NCI-H2227 treated with DMSO at 0.1 percent for 48 hours (cell line): ENCODE measurements around the gene PDIK1L.

Experiments used
- DNase-seq: peaks from one replicate; lab custom pipeline; 2025; lab: John Stamatoyannopoulos, UW

The PDIK1L gene

DNA sequence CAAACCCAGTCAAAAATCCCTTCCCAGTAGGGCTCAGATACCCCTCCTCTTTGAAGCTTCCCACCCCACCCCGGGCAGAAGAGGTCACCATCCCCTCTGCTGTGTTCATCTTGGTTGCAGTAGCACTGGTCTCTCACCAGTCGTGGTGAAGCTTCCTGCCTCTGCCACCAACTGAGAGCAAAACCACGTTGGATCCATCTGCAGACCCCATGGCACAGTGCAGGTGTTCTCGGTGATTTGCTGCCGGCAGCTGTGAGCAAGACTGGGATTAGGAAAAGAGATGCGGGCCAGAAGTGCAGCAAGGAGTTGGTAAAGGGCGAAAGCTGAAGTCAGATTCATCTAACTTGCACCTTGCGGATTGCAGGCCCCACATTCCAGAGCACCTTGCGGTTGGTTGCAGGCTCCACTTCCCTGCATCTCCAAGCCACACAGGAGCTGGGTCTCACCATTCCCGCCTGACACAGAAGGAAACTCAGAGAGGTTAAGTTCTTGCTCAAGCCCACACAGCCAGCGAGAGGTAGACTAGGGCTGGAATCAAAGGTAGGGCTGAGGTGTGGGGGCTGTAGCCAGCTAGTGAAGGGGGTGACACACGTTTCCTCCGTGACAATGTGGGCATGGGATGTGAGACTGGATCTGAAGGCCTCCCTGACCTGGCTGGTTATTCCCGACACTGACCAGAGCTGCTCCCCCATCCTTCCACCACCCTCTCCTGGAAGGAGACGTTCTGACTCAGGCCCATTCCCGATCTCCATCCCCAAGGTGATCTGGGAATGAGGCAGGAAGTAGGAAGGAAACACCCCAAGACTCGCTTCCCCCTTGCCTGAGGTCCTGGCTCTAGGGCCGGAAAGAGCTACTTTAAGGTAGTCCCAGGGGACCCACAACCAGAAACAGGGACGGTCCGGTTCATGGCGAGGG lies 44.0 kb downstream of the PDIK1L start:
- DNase-seq = no peak

DNA sequence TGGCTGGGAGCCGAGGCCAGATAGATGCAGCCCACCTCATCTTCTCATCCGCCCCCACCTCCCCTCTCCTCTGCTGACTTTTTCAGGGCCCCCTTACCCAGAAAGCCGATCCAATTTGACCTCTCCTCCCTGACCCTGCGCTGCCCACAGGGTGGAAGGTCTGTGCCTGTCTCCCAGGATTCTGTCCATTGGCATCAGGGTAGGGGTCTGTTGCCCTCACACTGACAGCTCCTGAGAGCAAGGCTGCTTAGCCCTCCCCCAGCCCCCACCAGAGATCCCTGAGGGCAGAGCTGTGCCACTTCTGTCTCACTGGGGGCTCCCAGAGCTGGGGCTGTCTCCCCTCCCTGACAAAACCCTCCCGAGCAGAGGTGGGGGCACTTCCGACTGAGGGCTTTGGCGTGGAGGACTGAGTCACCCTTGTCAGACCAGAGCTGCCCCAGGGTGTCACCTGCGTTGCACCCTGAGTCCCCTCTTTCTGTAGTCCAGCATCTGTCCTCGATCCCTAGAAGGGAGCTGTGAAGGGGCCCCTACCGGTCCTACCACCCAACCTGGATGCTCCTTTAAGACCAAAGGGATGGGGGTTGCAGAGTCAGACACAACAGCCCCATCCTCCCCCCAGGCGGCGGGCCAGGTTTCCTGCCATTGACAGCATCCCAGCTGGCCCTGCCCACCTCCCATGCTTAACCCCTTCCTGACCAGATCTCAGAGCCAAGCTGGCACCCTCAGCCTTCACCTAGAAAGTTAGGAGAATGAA lies 44.8 kb downstream of the PDIK1L start:
- no peak for DNase-seq

DNA sequence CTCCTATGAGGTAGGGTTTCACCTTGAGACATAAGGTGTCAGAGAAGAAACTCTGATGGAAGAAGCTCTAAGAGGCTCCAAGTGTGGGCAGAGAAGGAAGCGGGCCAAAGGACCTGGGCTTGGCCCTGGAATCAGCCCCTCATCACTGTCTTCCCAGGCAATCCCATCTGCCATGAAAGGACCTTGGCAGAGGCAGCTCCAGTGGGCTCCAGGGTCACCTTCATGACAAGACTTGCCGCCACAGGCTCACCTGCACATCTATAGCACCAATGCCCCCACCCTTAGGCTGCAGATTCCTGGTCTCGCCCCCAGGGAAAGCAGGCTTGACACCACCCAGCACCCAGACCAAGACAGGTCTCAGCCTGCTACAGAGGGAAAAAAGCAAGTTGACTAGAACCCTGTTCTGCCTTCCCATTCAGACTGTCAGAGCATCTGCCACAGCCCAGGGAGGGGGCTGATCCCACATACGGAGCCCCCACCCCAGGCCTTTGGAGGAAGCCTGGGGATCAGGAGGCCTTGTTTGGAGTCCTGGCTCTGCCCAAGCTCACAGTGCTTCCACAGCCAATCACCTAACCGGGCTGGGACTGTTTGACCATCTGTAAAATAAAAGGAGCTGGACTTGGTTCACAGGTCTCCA lies 46.8 kb downstream of the PDIK1L start:
- no peak for DNase-seq

DNA sequence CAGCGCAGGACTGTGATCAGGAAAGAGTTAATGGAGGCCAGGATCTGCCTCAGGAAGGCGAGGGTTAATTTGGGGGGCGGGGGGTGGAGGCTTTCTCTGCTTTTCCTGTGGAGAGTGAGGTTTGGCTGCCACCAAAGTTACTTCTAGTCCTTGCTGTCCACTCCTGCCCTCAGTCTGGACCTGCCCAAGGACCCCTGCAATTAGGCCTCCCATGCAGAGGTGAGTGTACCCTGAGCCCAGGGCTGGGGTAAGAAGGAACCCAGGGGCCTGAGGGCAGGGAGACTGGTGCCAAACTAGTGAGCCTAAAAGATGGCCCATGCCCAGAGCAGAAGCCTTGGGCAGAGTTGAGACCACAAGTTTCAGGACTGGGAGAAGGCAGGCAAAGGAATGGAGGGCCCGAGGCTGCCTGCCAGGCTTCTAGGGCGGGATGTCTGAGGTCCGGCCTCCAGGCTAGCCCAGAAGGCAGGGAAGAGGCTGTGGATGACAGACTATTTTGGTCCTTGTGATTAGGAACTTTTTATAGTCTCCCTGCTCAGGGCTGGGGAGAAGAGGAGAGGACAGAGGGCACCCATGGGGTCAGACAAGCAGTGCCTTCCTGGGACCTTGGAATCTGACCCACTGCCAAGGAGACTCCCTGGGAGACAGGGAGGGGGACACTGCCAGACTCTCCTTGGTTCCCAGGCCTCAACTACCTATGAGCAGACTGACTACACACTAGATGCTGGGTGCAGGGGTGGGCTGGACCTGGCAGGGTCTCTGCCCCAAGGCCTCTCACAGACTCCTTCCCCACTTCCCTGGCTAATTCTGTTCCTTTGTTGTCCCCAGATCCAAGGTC lies 47.5 kb downstream of the PDIK1L start, which contains the start of gene FAM110D:
Gene FAM110D, plus strand, starts transcription at position 172 of the 835 bp plus-strand sequence. CDS start 2,213 bp downstream, outside the sequence.
- no peak for DNase-seq

DNA sequence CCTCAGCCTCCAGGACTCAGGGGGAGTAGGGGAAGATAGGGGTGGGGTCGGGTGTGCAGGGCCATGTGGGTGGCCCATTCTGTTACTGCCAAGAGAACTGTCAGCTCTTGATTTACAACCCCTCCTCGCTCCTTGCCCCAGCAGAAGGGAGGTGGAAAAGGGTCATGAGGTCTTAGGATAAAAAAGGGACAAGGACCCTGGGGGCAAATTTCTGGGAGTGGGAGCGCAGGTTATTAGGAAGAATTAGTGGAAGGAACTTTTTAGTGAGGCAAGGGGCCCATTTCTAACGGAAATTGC lies 48.1 kb downstream of the PDIK1L start:
- DNase-seq = no peak

DNA sequence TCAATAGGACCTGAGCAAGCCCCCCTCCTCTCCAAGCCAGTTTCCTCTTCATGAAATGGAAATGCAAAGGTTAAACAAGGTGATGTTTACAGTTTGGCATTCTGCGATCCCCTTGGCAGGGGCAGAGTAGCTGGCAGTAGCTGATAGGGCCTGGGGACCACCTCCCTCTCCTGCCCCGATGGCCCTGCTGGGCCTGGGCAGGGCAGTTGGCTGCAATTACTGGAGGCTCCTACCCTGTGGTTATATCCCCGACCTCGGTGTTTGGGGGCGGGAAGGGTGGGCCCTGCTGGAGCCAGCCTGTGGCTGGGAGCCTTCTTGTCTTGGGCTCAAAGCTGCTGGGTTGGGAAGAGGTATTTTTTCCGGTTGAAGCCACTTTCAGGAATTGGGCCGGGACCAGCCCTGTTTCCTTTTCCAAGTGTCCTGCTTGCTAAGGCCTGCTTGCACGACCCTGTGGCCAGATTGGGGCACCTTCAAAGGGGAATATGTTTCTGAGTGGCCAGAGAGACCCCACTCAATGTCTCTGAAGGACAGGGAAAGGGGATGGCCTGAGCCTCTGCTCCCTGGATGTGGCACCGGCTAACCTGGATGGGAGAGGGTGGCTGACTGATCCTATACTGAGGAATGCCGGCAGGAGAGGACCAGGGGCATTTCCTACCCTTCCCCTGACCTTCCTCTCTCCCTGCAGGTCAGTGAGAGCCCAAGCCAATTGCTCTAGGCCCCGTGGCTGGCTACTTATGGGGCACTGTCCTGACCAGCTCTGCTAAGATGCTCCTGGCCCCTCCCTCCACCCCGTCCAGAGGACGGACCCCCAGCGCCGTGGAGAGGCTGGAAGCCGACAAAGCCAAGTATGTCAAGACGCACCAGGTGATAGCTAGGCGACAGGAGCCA lies 49.1 kb downstream of the PDIK1L start:
- peak; percentile 30 for DNase-seq

DNA sequence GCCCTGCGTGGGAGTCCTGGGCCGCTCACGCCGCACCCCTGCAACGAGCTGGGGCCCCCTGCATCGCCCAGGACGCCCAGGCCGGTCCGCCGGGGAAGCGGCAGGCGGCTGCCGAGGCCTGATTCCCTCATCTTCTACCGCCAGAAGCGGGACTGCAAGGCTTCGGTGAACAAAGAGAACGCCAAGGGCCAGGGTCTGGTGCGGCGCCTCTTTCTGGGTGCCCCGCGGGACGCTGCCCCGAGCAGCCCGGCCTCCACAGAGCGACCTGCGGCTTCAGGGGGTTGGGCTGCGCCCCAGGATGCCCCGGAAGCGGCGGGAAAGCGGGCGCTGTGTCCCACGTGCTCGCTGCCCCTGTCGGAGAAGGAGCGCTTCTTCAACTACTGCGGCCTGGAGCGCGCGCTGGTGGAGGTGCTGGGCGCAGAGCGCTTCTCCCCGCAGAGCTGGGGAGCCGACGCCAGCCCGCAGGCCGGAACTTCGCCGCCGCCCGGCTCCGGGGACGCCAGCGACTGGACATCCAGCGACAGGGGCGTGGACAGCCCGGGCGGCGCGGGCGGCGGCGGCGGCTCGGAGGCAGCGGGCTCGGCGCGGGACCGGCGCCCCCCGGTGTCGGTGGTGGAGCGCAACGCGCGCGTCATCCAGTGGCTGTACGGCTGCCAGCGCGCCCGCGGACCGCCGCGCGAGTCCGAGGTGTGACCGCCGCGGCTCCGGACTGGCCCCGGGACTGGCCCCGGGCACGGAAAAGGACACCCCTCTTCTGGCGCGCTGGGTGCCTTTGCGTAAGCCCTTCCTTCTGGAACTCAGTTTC lies 50.0 kb downstream of the PDIK1L start:
- DNase-seq = peak; percentile 73

DNA sequence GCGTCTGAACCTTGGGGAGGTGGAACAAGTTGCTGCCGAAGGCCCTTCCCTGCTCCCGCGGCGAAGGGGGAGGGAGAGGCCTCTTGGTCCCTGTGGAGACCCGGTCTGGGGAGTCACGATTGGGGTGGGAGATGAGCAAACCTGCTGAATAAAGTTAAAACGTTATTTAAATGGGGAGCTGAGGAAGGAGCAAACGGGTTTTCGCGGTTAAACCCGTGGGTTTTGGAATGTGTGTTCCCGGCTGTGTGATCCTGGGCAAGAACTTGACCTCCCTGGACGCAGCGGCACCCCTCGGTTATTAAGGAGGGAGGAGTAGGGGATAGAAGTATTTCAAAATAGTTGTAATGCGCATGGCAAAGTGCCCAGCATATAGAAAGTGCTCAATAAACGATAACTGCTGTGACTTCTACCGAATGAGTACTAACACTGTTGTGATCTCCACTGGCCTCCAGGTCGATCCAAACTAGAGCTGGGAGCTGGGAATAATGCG lies 50.6 kb downstream of the PDIK1L start:
- no peak for DNase-seq

DNA sequence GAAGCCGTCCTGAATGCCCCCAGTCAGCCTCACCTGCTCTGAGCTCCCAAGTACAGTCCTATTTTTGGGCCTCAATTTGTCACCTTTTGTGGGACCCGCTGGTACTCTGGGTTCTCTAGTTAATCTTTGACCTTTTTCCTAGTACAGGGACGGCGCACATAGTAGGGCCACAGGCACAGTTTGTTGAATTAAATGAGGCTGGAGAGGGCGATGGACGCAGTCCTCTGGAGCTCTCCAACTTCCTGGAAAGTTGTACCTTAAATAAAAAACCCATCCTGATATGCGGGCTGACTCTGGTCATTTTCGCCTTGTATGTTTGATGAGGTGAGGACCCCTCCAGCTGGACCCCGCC lies 52.0 kb downstream of the PDIK1L start:
- DNase-seq = no peak

DNA sequence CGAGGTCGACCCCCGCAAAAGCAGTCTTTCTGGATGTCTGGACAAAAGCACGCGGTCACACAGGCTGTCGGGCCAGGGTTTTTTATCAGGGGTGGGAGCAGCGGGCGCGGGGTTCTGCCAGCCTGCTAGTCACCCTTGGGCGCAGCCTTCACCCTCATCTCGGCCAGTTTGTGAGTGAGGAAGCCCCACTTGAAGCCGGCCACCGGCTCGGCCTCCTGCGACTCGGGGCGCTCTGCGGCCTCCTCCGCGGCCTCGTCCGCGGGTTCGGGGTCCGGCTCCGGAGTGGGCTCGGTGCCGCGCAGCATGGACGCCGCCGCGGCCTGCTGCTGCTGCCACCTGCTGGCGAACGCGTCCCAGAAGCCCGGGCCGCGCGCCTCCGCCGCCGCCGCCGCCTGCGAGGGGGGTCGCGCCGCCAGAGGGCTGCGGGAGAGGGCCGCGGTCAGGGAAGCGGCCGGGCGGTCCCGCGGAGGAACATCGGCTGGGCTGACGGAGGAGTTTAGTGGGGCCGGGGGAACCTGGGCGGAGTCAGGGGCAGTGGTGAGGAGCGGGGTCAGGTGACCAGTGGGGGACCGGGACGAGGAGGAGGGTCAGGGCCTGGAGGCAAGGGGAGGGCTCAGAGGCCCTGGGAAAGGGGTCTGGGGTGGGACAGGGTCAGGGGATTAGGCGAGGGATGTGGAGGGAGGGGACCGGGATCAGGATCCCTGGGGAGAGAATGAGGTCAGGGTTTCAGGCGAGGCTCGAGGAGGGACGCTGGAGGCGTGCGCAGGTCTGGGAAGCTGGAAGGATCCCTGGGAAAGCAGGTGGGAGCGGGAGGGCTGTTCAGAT lies 52.6 kb downstream of the PDIK1L start:
- no peak for DNase-seq

DNA sequence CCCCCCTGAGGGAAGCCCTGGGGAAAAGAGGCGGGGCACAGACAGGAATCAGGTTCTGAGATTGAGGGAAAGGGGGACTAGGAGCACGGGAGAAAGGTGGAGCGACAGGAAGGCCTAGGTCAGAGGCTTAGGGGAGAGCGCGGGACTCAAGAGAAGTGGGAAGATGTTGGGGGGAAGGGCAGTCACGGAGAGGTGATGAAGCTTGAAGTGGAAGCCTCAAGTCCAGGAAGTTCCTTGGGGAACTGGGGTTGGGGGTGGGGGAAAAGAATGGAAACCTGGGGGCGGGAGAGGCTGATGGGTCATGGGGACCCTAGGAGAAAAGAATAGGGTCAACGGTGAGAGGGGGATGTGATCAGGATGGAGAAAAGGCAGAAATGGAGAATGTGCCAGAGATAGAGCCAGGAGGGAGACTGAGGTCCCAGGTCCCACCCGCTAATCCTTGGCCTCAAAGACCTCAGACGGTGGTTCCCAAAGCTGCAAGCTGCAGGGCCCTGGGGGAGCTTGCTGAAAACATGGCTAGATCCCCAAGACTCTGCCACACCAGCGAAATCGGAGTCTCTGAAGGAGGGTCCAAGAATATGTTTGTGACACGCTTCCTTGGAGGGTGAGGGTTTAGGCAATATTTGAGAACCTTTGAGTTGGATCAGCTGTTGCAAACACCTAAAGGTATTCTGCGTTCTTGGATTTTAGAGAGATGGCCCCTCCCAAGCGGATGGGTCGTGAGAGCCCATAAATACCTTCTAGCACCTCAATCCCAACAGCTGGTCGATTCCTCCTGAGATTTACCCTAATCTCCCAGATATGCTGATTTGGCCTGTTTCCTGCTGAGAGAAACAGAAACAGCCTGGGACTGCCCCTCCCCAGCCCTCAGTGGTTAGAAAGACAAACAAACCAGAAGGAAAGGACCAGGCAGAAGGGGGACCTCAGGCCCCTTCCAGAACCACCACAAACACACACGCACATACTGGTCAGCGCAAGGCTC lies 53.5 kb downstream of the PDIK1L start:
- no peak for DNase-seq

DNA sequence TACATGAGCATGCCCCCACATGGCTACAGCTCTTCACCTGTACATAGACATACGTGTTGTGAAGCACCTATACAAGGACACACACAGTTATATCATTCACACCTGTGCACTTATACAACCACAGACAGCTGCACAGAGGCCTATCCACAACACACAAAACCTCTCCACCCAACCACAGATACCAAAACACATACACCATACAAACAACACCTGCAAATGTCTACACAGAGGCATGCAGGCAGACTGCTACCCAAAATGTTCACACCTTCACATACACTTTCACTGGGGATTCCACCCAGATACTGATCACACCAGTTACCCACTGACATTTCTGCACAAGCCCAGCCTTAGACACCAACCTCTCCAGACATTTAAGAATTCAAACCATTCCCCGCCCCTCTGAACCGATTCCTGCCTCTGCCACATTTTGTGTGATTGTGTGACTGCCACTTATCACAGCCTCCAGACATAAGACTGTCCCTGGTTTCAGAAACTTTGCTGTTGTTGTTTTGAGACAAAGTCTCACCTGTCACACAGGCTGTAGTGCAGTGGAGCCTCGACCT lies 55.2 kb downstream of the PDIK1L start:
- DNase-seq = no peak

DNA sequence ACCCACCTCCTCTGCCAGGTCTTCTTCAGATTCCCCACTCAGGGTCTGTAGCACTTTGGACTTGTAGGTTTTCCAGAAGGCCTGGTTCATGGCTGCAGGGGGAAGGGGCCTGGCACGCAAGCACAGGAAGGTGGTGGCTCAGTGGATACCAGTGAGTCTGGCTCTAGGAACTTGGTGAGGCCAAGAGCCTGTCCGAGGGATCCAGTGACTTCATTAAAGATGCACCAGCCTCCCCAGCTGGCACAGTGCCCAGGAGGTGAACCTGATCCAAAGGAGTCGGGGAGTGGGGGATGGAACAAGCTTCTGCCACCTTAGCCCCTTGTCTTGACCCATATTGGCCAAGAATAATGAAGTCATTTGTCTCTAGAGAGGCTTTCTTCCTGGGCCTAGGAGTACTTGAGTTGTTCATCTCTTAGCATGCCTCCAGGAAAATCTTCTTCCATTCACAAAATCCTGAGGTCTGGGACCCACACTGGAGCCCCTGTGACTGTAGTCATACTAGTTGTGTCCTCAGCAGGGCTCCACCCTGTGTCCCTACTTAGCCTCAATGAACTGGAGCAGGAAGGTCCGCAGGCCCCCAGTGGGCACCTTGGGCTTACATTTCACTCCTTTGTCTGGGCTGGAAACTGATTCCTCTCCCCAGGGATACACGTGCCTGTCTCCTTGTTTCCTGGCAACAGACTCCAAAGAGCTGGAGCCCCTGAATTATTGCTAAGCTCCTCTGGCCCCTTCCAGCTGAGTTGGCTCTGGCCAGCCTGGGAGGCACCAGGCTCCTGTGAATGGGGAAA lies 57.0 kb downstream of the PDIK1L start, which contains the start of gene C1orf232:
Gene C1orf232, minus strand, starts transcription at position 554 of the 788 bp plus-strand sequence. Its CDS starts 464 bp downstream, at position 90.
- DNase-seq = no peak

DNA sequence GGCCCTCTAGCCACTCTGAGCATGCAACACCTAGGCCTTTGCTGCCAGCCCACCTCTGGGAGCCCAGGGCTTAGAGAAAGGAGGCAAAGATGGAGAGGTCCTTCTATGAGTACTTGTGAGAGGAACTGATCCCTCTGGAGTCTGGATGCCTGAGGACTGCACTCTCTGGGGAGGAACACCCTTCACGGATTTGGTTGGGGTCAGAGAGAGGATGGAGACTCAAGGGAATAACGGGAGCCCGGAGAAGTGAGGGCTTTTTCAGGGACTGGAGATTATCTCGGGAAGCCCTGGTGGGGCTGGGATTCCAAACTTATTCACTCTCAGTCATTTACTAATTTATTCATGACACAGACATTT lies 57.6 kb downstream of the PDIK1L start:
- DNase-seq = no peak

DNA sequence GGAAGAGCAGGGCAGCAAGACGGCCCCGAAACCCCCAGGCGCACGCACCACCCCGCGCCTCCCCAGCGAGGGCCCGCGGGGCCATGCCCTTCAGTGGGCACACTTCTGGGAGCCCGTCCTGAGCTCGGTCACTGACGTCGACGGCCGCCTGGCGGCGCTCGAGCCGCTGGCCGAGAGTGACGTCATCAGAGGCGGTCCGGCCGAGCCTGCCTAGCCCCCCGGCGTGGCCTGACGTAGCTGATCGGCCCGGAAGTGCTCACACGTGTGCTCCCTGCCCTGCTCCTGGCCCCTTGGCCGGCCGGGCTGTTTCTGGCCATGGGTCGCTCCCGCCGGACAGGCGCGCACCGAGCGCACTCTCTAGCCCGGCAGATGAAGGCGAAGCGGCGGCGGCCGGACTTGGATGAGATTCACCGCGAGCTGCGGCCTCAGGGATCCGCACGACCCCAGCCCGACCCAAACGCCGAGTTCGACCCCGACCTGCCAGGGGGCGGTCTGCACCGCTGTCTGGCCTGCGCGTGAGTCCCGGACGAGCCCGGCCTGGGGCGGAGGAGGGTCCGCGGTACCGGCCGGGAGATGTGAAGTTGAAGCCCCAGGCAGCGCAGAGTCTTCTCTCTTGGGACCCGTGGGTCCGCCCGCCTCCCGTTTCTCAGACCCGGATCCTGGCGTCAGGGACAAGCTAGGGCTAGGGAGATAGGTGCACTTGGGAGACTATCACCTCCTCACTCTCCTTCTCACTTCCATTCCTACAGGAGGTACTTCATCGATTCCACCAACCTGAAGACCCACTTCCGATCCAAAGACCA lies 58.2 kb downstream of the PDIK1L start, which contains the start of gene ZNF593:
Gene ZNF593, plus strand, starts transcription at position 240 of the 803 bp plus-strand sequence. Its CDS starts 76 bp downstream, at position 316.
- peak; percentile 73 for DNase-seq

DNA sequence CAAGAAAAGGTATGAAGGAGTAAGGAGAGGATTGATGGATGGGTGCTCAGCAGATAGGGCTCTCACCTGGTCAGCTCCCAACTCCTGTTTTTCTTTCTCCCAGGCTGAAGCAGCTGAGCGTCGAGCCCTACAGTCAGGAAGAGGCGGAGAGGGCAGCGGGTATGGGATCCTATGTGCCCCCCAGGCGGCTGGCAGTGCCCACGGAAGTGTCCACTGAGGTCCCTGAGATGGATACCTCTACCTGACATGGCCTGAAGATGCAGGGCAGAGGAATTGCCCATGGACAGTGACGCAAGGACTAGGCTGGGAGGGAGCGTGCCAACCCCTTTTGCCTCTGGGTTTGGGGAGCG lies 58.8 kb downstream of the PDIK1L start:
- no peak for DNase-seq
